Measurements from ENCODE around the gene LIF. TPM values are rescaled to one million over a fixed set of nuclear protein-coding genes. Genes with fewer than 3 reads are reported as not detected.

The LIF gene
- 1 to 10 TPM in 1 of 2 donors, under 1 TPM in 1; 0.54 to 1.0 TPM for polyA plus RNA-seq

GRCh38 chr22:30245985-30246813, at the start of gene LIF:
Gene LIF (minus strand): TSS chr22:30246759. CDS start chr22:30246695, 64 bp downstream.
- Histone ChIP-seq H3K27ac (ENCODE audit: low read depth in 2 of 2, low read length in 1 of 2) (peak within 1 kb of the TSS in 1 of 2 donors; percentile 13), H3K9me3 (ENCODE audit: control insufficient read depth in 2 of 2, insufficient read depth in 1 of 2, low read depth in 1 of 2, low read length in 1 of 2) (no peaks in the 10 kb centered on the region), H3K36me3 (ENCODE audit: control insufficient read depth in 2 of 2, insufficient read depth in 2 of 2, low read length in 1 of 2) (peaks cover 0 to 4% of the 10 kb centered on the region in 2 donors), H3K4me3 (ENCODE audit: low read depth in 1 of 2, low read length in 2 of 2) (peak within 1 kb of the TSS; percentile 51 to 55), H3K27me3 (ENCODE audit: control insufficient read depth in 1 of 2, insufficient read depth in 2 of 2, low read length in 2 of 2) (no peaks in the 10 kb centered on the region), H3K4me1 (ENCODE audit: control insufficient read depth in 2 of 2, insufficient read depth in 2 of 2, low read length in 1 of 2) (peaks cover 3 to 4% of the 10 kb centered on the region in 2 donors)
- WGBS, 2 donors, result 1 to 2% methylated on average over 56 to 64 of the region's 64 CpGs

- H3K4me1 ChIP-seq (ENCODE audit: control insufficient read depth in 2 of 2, insufficient read depth in 2 of 2, low read length in 1 of 2), result peaks cover 21 to 60% of the 10 kb centered on the region in 2 donors
- WGBS, 2 donors, result 78 to 85% methylated on average over 4 of the region's 4 CpGs
- H3K27me3 ChIP-seq (ENCODE audit: control insufficient read depth in 1 of 2, insufficient read depth in 2 of 2, low read length in 2 of 2), result no peaks in the 10 kb centered on the region
- no peak overlapping the region for H3K4me3 ChIP-seq (ENCODE audit: low read depth in 1 of 2, low read length in 2 of 2)
- peaks cover 33 to 78% of the 10 kb centered on the region in 2 donors for H3K36me3 ChIP-seq (ENCODE audit: control insufficient read depth in 2 of 2, insufficient read depth in 2 of 2, low read length in 1 of 2)
- H3K9me3 ChIP-seq (ENCODE audit: control insufficient read depth in 2 of 2, insufficient read depth in 1 of 2, low read depth in 1 of 2, low read length in 1 of 2), result no peaks in the 10 kb centered on the region
- peak overlapping the region; percentile 23 to 66 for H3K27ac ChIP-seq (ENCODE audit: low read depth in 2 of 2, low read length in 1 of 2)
Measured at GRCh38 chr22:30296324-30296723, 49.8 kb upstream of the LIF start.

GRCh38 chr22:30295576-30295975, 49.0 kb upstream of the LIF start:
- Histone ChIP-seq H3K4me3 (ENCODE audit: low read depth in 1 of 2, low read length in 2 of 2) (no peak overlapping the region), H3K36me3 (ENCODE audit: control insufficient read depth in 2 of 2, insufficient read depth in 2 of 2, low read length in 1 of 2) (peaks cover 33 to 72% of the 10 kb centered on the region in 2 donors), H3K9me3 (ENCODE audit: control insufficient read depth in 2 of 2, insufficient read depth in 1 of 2, low read depth in 1 of 2, low read length in 1 of 2) (no peaks in the 10 kb centered on the region), H3K27me3 (ENCODE audit: control insufficient read depth in 1 of 2, insufficient read depth in 2 of 2, low read length in 2 of 2) (no peaks in the 10 kb centered on the region), H3K27ac (ENCODE audit: low read depth in 2 of 2, low read length in 1 of 2) (no peak overlapping the region), H3K4me1 (ENCODE audit: control insufficient read depth in 2 of 2, insufficient read depth in 2 of 2, low read length in 1 of 2) (peaks cover 21 to 65% of the 10 kb centered on the region in 2 donors)
- WGBS, 2 donors, result 71 to 81% methylated on average over 7 of the region's 7 CpGs

- 89 to 92% methylated on average over 11 of the region's 11 CpGs for WGBS, 2 donors
- peaks cover 33 to 68% of the 10 kb centered on the region in 2 donors for H3K36me3 ChIP-seq (ENCODE audit: control insufficient read depth in 2 of 2, insufficient read depth in 2 of 2, low read length in 1 of 2)
- H3K27me3 ChIP-seq (ENCODE audit: control insufficient read depth in 1 of 2, insufficient read depth in 2 of 2, low read length in 2 of 2), result no peaks in the 10 kb centered on the region
- no peaks in the 10 kb centered on the region for H3K9me3 ChIP-seq (ENCODE audit: control insufficient read depth in 2 of 2, insufficient read depth in 1 of 2, low read depth in 1 of 2, low read length in 1 of 2)
- no peak overlapping the region for H3K4me3 ChIP-seq (ENCODE audit: low read depth in 1 of 2, low read length in 2 of 2)
- H3K4me1 ChIP-seq (ENCODE audit: control insufficient read depth in 2 of 2, insufficient read depth in 2 of 2, low read length in 1 of 2), result peaks cover 21 to 71% of the 10 kb centered on the region in 2 donors
- H3K27ac ChIP-seq (ENCODE audit: low read depth in 2 of 2, low read length in 1 of 2), result no peak overlapping the region
Measured at GRCh38 chr22:30294830-30295229, 48.3 kb upstream of the LIF start.

DNA sequence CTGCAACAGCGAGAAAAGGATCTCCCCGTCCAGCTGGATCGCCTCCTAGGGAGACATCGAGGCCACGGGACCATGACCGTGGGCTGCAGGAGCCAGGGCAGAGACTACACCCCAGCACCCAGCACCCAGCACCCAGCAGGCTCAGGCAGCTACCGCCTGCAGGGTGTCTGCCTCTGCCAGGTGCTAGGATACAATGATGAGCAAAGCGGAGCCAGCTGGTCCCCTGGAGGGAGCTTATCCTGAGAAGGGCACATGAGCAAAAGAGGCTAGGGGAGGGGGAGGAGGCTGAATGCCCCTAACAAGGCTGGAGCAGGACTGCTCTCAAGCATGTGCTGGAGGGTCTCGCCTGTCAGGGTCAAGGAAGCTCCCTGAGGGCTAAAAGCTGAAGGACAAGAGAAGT, 47.5 kb upstream of the LIF start:
- H3K4me1 ChIP-seq (ENCODE audit: control insufficient read depth in 2 of 2, insufficient read depth in 2 of 2, low read length in 1 of 2), result peaks cover 19 to 67% of the 10 kb centered on the region in 2 donors
- peaks cover 29 to 61% of the 10 kb centered on the region in 2 donors for H3K36me3 ChIP-seq (ENCODE audit: control insufficient read depth in 2 of 2, insufficient read depth in 2 of 2, low read length in 1 of 2)
- no peak overlapping the region for H3K4me3 ChIP-seq (ENCODE audit: low read depth in 1 of 2, low read length in 2 of 2)
- peak overlapping the region; percentile 6 to 29 for H3K27ac ChIP-seq (ENCODE audit: low read depth in 2 of 2, low read length in 1 of 2)
- 55 to 60% methylated on average over 9 of the region's 9 CpGs for WGBS, 2 donors
- H3K9me3 ChIP-seq (ENCODE audit: control insufficient read depth in 2 of 2, insufficient read depth in 1 of 2, low read depth in 1 of 2, low read length in 1 of 2), result no peaks in the 10 kb centered on the region
- H3K27me3 ChIP-seq (ENCODE audit: control insufficient read depth in 1 of 2, insufficient read depth in 2 of 2, low read length in 2 of 2), result no peaks in the 10 kb centered on the region

DNA sequence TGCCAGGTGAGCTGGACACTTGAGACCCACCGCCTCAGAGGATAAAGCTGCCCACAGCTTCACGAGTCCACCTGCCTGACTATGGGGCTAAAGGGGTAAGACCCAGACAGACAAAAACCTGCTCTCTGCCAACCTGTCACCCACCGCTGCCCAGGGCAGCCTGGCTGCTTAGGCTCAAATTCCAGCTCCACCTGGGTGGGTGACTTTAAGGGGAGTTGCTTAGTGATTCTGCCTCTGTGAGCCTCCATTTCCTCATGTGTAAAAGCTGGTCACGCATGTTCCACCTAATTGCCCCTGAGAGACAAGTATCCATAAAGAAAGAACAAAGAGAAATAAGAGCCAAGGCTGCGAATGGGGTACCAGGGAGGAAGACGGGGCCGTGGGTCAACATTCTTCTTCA, 46.5 kb upstream of the LIF start:
- Histone ChIP-seq H3K4me1 (ENCODE audit: control insufficient read depth in 2 of 2, insufficient read depth in 2 of 2, low read length in 1 of 2) (peaks cover 12 to 58% of the 10 kb centered on the region in 2 donors), H3K36me3 (ENCODE audit: control insufficient read depth in 2 of 2, insufficient read depth in 2 of 2, low read length in 1 of 2) (peaks cover 29 to 54% of the 10 kb centered on the region in 2 donors), H3K9me3 (ENCODE audit: control insufficient read depth in 2 of 2, insufficient read depth in 1 of 2, low read depth in 1 of 2, low read length in 1 of 2) (no peaks in the 10 kb centered on the region), H3K27ac (ENCODE audit: low read depth in 2 of 2, low read length in 1 of 2) (peak overlapping the region; percentile 37 to 59), H3K4me3 (ENCODE audit: low read depth in 1 of 2, low read length in 2 of 2) (no peak overlapping the region), H3K27me3 (ENCODE audit: control insufficient read depth in 1 of 2, insufficient read depth in 2 of 2, low read length in 2 of 2) (no peaks in the 10 kb centered on the region)
- WGBS, 2 donors, result 68 to 83% methylated on average over 7 of the region's 7 CpGs

- no peak overlapping the region for H3K4me3 ChIP-seq (ENCODE audit: low read depth in 1 of 2, low read length in 2 of 2)
- no peaks in the 10 kb centered on the region for H3K9me3 ChIP-seq (ENCODE audit: control insufficient read depth in 2 of 2, insufficient read depth in 1 of 2, low read depth in 1 of 2, low read length in 1 of 2)
- no peaks in the 10 kb centered on the region for H3K27me3 ChIP-seq (ENCODE audit: control insufficient read depth in 1 of 2, insufficient read depth in 2 of 2, low read length in 2 of 2)
- peak overlapping the region; percentile 86 to 98 for H3K27ac ChIP-seq (ENCODE audit: low read depth in 2 of 2, low read length in 1 of 2)
- peaks cover 23 to 48% of the 10 kb centered on the region in 2 donors for H3K36me3 ChIP-seq (ENCODE audit: control insufficient read depth in 2 of 2, insufficient read depth in 2 of 2, low read length in 1 of 2)
- peaks cover 9 to 53% of the 10 kb centered on the region in 2 donors for H3K4me1 ChIP-seq (ENCODE audit: control insufficient read depth in 2 of 2, insufficient read depth in 2 of 2, low read length in 1 of 2)
- WGBS, 2 donors, result 66 to 71% methylated on average over 16 to 18 of the region's 18 CpGs
Measured at GRCh38 chr22:30292069-30292970, 45.8 kb upstream of the LIF start.

- H3K4me3 ChIP-seq (ENCODE audit: low read depth in 1 of 2, low read length in 2 of 2), result no peak overlapping the region
- WGBS, 2 donors, result 48 to 64% methylated on average over 13 of the region's 13 CpGs
- no peaks in the 10 kb centered on the region for H3K27me3 ChIP-seq (ENCODE audit: control insufficient read depth in 1 of 2, insufficient read depth in 2 of 2, low read length in 2 of 2)
- peaks cover 6 to 53% of the 10 kb centered on the region in 2 donors for H3K4me1 ChIP-seq (ENCODE audit: control insufficient read depth in 2 of 2, insufficient read depth in 2 of 2, low read length in 1 of 2)
- H3K27ac ChIP-seq (ENCODE audit: low read depth in 2 of 2, low read length in 1 of 2), result peak overlapping the region; percentile 86 to 98
- H3K9me3 ChIP-seq (ENCODE audit: control insufficient read depth in 2 of 2, insufficient read depth in 1 of 2, low read depth in 1 of 2, low read length in 1 of 2), result no peaks in the 10 kb centered on the region
- H3K36me3 ChIP-seq (ENCODE audit: control insufficient read depth in 2 of 2, insufficient read depth in 2 of 2, low read length in 1 of 2), result peaks cover 23 to 51% of the 10 kb centered on the region in 2 donors
Measured at GRCh38 chr22:30291058-30291892, 44.7 kb upstream of the LIF start.

Measured in esophagus (tissue), 2 donors.